Omental fat pad (tissue), 4 donors: ENCODE measurements around the gene TOX2. TPM values are rescaled to one million over a fixed set of nuclear protein-coding genes. Genes with fewer than 3 reads are reported as not detected.

ENCODE experiments used
- ATAC-seq: fragments of 150-250 bp; one replicate; pipeline ENCODE4 v1.9.1; 2016; ENCODE audit warnings: mild to moderate bottlenecking, moderate library complexity; ENCODE audit not compliant: low FRiP score
- DNase-seq: peaks from one replicate; pipeline ENCODE4 v3.0.0-alpha.2; 2019; ENCODE audit warnings: low spot score
- total RNA-seq, 4 donors: library from RNA; depleted of rRNA; stranded (reverse); fragments of >200 nt; gene quantifications; one replicate each; pipeline ENCODE4 v1.1.0, GENCODE V29; 2016
- TF ChIP-seq, protein P1 (sequence below), 3 donors: fragments of 450-650 bp; IDR thresholded peaks; one replicate each; pipeline ENCODE4 v1.5.1; 2016 to 2017; ENCODE audit warnings: antibody characterized with exemption in 3 of 3, mild to moderate bottlenecking in 3 of 3, moderate library complexity in 2 of 3

TOX2 gene
- total RNA-seq, 4 donors from 2014 or later, result 0.44 to 7.1 (median 1.0) TPM

DNA sequence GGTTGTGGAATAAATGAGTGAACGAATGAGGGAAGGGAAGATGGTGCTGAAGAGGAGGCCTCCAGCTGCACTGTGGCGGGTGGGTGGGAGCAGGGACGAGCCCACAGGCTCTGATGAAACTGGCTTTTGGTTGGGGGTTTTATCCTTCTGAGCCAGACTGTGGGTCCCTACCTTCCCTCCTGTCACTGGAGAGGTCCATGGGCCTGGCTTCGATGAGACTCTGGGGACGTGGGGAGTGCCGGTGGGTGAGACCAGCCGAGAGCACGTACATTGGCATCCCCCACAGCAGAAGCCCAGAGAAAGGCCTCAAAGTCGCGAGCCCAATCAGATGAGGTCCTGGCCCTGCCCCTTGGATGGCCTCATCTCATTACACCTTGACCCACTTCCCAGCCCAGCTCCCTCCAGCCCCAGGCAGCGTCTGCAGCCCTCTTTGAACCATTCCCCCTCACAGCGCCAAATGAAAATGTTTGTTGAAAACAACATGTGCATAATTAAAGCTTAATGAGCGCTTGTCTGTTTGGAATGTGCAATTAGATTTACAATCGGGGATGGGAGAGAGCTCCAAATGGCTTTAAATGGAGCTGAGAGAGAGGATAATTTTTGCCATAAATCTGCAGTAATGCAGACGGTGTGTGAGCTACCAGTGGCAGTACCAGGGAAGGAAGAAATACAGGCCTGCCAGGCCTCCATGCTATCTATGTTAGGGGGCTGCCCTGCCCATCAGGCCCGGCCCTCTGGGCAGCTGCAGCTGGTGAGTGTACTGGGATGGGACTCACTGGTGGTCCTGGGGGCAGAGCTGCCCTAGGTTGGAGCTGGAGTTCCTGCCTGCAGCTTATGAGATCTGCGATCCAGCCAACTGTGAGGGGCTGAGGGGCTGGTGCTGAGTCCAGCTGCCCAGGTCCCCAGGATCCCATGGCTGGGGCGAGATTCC is 47.2 kb downstream of the TOX2 start:
- no peak for ATAC-seq
- TF ChIP-seq, protein P1, sequence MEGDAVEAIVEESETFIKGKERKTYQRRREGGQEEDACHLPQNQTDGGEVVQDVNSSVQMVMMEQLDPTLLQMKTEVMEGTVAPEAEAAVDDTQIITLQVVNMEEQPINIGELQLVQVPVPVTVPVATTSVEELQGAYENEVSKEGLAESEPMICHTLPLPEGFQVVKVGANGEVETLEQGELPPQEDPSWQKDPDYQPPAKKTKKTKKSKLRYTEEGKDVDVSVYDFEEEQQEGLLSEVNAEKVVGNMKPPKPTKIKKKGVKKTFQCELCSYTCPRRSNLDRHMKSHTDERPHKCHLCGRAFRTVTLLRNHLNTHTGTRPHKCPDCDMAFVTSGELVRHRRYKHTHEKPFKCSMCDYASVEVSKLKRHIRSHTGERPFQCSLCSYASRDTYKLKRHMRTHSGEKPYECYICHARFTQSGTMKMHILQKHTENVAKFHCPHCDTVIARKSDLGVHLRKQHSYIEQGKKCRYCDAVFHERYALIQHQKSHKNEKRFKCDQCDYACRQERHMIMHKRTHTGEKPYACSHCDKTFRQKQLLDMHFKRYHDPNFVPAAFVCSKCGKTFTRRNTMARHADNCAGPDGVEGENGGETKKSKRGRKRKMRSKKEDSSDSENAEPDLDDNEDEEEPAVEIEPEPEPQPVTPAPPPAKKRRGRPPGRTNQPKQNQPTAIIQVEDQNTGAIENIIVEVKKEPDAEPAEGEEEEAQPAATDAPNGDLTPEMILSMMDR (IDR thresholded peaks at IDR 0.05), result no peak

DNA sequence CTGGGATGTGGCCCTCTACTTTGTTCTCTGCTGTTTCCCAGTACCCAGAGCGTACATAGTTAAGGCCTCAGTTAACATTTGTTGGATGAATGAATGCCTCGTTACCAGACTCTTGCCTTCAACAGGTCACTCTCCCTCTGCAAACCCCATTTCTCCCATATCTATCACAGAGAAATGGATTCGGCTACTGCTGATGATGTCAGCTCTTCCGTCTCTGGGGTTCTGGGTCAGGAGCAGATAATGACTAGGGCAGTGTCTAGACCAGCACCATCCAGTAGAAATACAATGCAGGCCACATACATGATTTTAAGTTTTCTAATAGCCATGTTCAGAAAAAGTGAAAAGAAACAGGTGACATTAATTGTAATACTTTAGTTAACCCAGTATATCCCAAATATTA is 47.9 kb downstream of the TOX2 start:
- TF ChIP-seq, protein P1 (IDR thresholded peaks at IDR 0.05), result no peak
- DNase-seq (no peak), ATAC-seq (no peak)

More for the DNA sequence above, 47.2 kb downstream of the TOX2 start:
- no peak for DNase-seq

DNA sequence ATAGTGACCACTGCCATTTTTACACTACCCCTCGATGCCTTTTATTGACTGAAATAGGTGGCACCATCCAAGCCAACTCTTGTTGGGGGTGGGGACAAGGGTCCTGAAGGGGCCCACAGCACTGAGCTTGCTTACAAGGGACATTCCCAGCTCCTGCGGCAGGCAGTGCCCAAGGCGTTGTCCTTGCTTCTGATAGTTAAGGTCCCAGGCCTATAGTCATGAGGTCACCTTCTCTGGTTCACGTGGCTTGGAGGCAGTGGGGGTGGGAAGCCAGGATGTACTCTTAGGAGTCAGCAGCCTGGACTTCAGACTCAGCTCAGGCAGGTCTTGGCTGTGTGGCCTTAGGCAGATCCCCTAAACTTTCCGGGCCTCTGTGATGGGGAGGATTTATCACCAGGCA is 48.6 kb downstream of the TOX2 start:
- TF ChIP-seq, protein P1 (IDR thresholded peaks at IDR 0.05), result no peak
- ATAC-seq, result no peak

DNA sequence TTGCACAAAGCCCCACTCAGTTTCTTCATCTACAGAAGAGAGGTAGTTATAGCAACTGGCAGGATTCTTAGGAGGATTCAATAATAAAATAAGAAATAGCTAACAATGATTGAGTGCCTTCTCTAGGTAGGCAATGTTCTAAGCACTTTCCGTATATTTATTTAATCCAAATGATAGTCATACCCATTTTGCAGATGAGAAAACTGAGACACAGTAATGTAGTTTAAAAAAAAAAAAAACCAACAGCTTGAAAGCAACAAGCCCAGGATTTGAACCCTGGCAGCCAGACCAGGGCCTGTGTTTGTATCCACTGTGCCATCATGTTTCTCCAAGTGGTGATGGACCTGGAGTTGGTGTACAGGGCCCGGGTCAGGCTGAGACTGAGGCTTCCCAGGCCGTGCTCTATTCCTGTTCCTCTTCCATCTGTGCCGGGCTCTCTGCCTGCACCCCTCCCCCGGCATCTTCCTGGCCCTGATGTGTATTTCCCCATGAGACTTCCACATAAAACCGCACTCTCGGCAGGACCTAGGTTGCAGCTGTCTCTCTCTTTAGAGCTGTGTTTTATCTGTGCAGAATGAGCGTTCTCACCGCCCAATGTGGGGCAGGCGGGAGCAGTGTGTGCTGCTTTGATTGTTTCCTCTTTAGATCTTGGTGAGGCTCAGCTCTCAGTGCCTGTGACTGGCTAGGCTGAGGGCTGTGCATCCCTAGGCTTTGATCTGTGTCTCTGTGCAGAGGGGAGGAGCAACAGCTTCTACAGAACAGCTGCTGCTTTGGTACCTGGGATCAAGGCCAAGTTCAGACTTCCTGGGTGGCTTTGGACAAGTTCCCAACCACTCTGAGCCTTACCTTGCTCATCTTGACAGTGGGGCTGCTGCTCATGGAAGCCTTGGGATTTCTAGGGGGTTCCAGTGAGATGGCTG is 49.5 kb downstream of the TOX2 start:
- ATAC-seq (peak; percentile 18), DNase-seq (no peak)
- TF ChIP-seq, protein P1 (IDR thresholded peaks at IDR 0.05), result no peak

More for the DNA sequence above, 48.6 kb downstream of the TOX2 start:
- no peak for DNase-seq

DNA sequence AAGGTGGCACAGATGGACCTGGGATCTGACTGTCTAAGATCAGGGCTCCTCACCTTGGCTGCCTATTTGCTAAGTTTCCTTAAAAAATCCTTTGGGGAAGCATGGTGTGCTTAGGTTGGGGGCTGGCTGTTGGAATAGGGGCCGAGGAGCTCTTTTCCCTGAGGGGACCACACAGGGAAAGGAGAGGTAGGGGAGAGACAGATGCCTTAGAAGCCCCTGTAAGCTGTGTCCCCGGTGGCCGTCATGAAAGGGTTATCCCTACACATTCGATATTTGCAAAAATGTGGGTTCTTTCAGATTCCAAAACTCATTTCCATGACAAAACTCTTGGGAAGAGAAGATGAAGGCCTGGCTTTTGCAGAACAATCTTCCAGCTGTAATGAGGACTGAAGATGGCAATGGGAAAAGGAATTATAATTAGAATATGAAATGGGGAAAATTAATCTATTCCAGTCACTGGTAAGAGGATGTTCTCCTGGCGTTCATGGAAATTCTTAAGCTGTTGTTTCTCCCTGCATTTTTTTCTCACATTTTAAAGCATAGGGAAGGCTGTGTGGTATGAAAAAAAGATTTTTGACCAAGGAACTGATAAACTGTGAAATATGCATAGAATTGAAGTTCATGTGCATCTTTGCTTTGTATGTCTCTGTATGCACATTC is 53.8 kb downstream of the TOX2 start:
- ATAC-seq (no peak), DNase-seq (no peak)
- TF ChIP-seq, protein P1 (IDR thresholded peaks at IDR 0.05), result no peak

DNA sequence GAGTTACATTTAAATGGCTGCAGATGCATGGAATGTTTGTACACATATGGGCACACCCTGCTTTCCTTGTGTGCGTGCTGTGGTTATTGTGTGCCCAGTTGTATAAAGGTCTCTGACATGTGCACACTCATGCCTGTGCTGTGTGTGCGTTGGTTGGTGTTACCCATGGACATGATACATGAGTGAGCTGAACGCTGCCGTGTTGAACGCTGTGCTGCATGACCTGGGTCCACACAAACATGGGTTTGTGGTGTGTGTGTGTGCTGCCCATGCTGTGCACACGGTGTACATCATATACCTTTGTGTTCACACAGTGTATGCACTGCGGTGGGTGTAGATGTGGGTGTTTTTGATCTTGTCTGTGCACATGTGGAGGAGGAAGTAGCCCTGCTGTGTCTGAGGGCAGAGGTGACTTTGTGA is 54.4 kb downstream of the TOX2 start:
- ATAC-seq (no peak), DNase-seq (no peak)

More for the DNA sequence above, 54.4 kb downstream of the TOX2 start:
- TF ChIP-seq, protein P1 (IDR thresholded peaks at IDR 0.05), result no peak
